Stimulated activated CD4-positive, alpha-beta T cell treated with anti-CD3 and anti-CD28 coated beads, Interleukin-2, amount 100 ng/mL, for 24 hours (primary cell): ENCODE data around the gene KANSL3.
"Not testable (repeated sequence)": the region's sequence is repeated elsewhere in the genome, so short reads cannot be mapped to it uniquely, and the experiment has no call there.

Source experiments
- DNase-seq, 2 donors: peaks; one replicate each; pipeline ENCODE4 v3.0.0-alpha.2; 2020

The KANSL3 gene

GRCh38 chr2:96556441-96557330, 81.4 kb downstream of the KANSL3 start:
- peak; percentile 62 to 65 for DNase-seq

GRCh38 chr2:96555146-96555610, 82.9 kb downstream of the KANSL3 start:
- DNase-seq = no peak

GRCh38 chr2:96554293-96555145, 83.6 kb downstream of the KANSL3 start:
- DNase-seq = peak; percentile 73 to 76

GRCh38 chr2:96553957-96554292, 84.2 kb downstream of the KANSL3 start:
- DNase-seq = not testable (repeated sequence)

- no peak for DNase-seq
Observed at GRCh38 chr2:96553176-96553956, 84.7 kb downstream of the KANSL3 start.

GRCh38 chr2:96552315-96553175, 85.6 kb downstream of the KANSL3 start:
- no peak for DNase-seq

GRCh38 chr2:96551605-96552314, 86.4 kb downstream of the KANSL3 start:
- no peak for DNase-seq

- DNase-seq = no peak
Observed at GRCh38 chr2:96550787-96551604, 87.1 kb downstream of the KANSL3 start.

- no peak for DNase-seq
Observed at GRCh38 chr2:96549967-96550786, 87.9 kb downstream of the KANSL3 start.

GRCh38 chr2:96549466-96549785, 88.7 kb downstream of the KANSL3 start:
- no peak for DNase-seq

- no peak for DNase-seq
Observed at GRCh38 chr2:96548558-96549465, 89.3 kb downstream of the KANSL3 start.

- DNase-seq = no peak
Observed at GRCh38 chr2:96547731-96548171, 90.4 kb downstream of the KANSL3 start.

GRCh38 chr2:96547203-96547641, 90.9 kb downstream of the KANSL3 start:
- no peak for DNase-seq

- DNase-seq = no peak
Observed at GRCh38 chr2:96546797-96547196, 91.3 kb downstream of the KANSL3 start.

GRCh38 chr2:96546321-96546720, 91.8 kb downstream of the KANSL3 start:
- DNase-seq = no peak
